ENCODE data around the gene TMEM207. TPM values are rescaled to one million over a fixed set of nuclear protein-coding genes. Genes with fewer than 3 reads are reported as not detected.

TMEM207 gene
- total RNA-seq, 1 donor from 2014 or later = not detected

- DNase-seq (ENCODE audit: low read depth) = no peak
- Histone ChIP-seq H3K4me3 (ENCODE audit: low read depth, low read length) (no peak overlapping the region), H3K36me3 (ENCODE audit: control insufficient read depth, insufficient read depth, low read length) (no peaks in the 10 kb centered on the region), H3K27me3 (ENCODE audit: control insufficient read depth, insufficient read depth, low read length) (no peaks in the 10 kb centered on the region)
- TF ChIP-seq, protein P1, sequence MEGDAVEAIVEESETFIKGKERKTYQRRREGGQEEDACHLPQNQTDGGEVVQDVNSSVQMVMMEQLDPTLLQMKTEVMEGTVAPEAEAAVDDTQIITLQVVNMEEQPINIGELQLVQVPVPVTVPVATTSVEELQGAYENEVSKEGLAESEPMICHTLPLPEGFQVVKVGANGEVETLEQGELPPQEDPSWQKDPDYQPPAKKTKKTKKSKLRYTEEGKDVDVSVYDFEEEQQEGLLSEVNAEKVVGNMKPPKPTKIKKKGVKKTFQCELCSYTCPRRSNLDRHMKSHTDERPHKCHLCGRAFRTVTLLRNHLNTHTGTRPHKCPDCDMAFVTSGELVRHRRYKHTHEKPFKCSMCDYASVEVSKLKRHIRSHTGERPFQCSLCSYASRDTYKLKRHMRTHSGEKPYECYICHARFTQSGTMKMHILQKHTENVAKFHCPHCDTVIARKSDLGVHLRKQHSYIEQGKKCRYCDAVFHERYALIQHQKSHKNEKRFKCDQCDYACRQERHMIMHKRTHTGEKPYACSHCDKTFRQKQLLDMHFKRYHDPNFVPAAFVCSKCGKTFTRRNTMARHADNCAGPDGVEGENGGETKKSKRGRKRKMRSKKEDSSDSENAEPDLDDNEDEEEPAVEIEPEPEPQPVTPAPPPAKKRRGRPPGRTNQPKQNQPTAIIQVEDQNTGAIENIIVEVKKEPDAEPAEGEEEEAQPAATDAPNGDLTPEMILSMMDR (IDR thresholded peaks at IDR 0.05; ENCODE audit: insufficient read depth, low read length, poor library complexity, severe bottlenecking) = peak; percentile 32
Observed at GRCh38 chr3:190424478-190425439, 24.9 kb downstream of the TMEM207 start.

GRCh38 chr3:190424108-190424477 is 25.6 kb downstream of the TMEM207 start:
- DNase-seq (ENCODE audit: low read depth) = no peak
- no peaks in the 10 kb centered on the region for H3K27me3 ChIP-seq (ENCODE audit: control insufficient read depth, insufficient read depth, low read length)
- H3K36me3 ChIP-seq (ENCODE audit: control insufficient read depth, insufficient read depth, low read length) = no peaks in the 10 kb centered on the region
- no peak overlapping the region for H3K4me3 ChIP-seq (ENCODE audit: low read depth, low read length)
- TF ChIP-seq, protein P1 (IDR thresholded peaks at IDR 0.05; ENCODE audit: insufficient read depth, low read length, poor library complexity, severe bottlenecking) = no peak

GRCh38 chr3:190414297-190414696 is 35.4 kb downstream of the TMEM207 start:
- TF ChIP-seq, protein P1 (IDR thresholded peaks at IDR 0.05; ENCODE audit: insufficient read depth, low read length, poor library complexity, severe bottlenecking) = no peak
- no peaks in the 10 kb centered on the region for H3K36me3 ChIP-seq (ENCODE audit: control insufficient read depth, insufficient read depth, low read length)
- no peak for DNase-seq (ENCODE audit: low read depth)

DNA sequence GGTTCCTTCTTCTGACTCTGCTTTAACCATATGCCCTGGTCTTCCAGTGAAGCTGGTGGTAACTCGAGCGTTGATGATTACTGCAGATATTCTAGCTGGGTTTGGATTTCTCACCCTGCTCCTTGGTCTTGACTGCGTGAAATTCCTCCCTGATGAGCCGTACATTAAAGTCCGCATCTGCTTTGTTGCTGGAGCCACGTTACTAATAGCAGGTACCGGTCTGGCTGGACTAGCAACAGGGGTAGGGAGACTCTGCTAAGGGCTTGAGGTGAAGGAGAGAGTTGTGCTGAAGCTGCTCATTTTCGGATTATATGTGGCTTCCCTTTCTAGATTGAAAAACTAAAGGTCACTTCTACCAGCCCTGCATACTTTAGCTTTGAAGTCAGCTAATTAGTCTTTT is 45.0 kb downstream of the TMEM207 start:
- DNase-seq (ENCODE audit: low read depth) = no peak
- TF ChIP-seq, protein P1 (IDR thresholded peaks at IDR 0.05; ENCODE audit: insufficient read depth, low read length, poor library complexity, severe bottlenecking) = no peak

More at GRCh38 chr3:190414297-190414696, 35.4 kb downstream of the TMEM207 start:
- Histone ChIP-seq H3K27me3 (ENCODE audit: control insufficient read depth, insufficient read depth, low read length) (no peaks in the 10 kb centered on the region), H3K4me3 (ENCODE audit: low read depth, low read length) (no peak overlapping the region)

DNA sequence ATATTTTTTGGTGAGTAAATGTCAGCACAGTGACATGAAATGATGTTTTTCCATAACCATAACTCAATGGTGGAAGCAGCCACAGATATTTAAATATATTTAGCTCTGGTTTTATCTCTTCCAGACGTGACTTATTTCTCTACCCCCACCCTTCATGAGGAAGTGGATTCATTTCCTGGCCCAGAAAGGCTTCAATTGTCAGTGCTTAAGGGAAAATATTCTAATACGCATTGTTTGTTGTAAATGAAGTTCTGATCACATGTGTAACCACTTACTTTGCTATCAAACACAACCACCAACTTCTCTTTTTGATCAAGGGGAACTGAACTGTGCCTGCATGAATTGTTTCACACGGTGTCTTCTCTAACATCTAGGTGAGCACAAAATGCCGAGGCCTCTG is 47.7 kb downstream of the TMEM207 start:
- H3K4me3 ChIP-seq (ENCODE audit: low read depth, low read length) = no peak overlapping the region
- TF ChIP-seq, protein P1 (IDR thresholded peaks at IDR 0.05; ENCODE audit: insufficient read depth, low read length, poor library complexity, severe bottlenecking) = no peak
- no peaks in the 10 kb centered on the region for H3K36me3 ChIP-seq (ENCODE audit: control insufficient read depth, insufficient read depth, low read length)
- no peak for DNase-seq (ENCODE audit: low read depth)
- H3K27me3 ChIP-seq (ENCODE audit: control insufficient read depth, insufficient read depth, low read length) = no peaks in the 10 kb centered on the region

More for the DNA sequence above, 45.0 kb downstream of the TMEM207 start:
- H3K4me3 ChIP-seq (ENCODE audit: low read depth, low read length) = no peak overlapping the region
- H3K27me3 ChIP-seq (ENCODE audit: control insufficient read depth, insufficient read depth, low read length) = no peaks in the 10 kb centered on the region
- no peaks in the 10 kb centered on the region for H3K36me3 ChIP-seq (ENCODE audit: control insufficient read depth, insufficient read depth, low read length)
